GM15510 (cell line): ENCODE results near the gene TIMP3.

Experiments used
- POLR2A ChIP-seq: IDR thresholded peaks from 3 replicates; pipeline ENCODE4 v1.6.1; 2011; ENCODE audit warnings: borderline replicate concordance; ENCODE audit not compliant: insufficient read length; ENCODE audit errors: extremely low read depth

TIMP3 gene

DNA sequence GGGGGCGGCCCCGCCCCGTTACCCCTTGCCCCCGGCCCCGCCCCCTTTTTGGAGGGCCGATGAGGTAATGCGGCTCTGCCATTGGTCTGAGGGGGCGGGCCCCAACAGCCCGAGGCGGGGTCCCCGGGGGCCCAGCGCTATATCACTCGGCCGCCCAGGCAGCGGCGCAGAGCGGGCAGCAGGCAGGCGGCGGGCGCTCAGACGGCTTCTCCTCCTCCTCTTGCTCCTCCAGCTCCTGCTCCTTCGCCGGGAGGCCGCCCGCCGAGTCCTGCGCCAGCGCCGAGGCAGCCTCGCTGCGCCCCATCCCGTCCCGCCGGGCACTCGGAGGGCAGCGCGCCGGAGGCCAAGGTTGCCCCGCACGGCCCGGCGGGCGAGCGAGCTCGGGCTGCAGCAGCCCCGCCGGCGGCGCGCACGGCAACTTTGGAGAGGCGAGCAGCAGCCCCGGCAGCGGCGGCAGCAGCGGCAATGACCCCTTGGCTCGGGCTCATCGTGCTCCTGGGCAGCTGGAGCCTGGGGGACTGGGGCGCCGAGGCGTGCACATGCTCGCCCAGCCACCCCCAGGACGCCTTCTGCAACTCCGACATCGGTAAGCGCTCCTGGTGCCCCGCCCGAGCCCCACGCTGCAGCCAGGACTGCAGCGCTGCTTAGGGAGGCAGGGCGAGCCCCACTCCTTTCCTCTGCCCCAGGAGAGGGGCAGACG lies at the start of gene TIMP3:
TSS of gene TIMP3 (plus strand) at position 169 of the 700 bp plus-strand sequence. CDS start at position 466, 297 bp downstream.
- TF ChIP-seq POLR2A, result no peak

DNA sequence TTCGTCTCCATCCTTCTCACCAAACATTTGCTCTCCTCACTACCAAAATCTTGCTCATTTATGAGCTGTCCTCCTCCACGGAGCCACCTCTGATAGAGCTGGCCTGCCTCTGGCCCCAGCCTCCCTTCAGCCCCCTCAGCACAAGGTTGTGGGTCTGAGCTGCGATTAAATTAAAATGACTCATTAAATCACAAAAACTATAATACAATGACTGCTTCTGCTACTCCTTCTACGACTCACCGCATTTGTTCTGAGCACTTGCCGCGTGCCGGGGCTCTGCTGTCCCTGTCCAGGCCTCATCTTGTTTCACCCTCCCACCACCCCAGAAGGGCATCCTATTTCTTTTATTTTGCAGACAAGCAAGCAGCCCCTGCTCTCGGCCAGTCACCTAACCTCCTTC lies 49.2 kb upstream of the TIMP3 start:
- no peak for TF ChIP-seq POLR2A

DNA sequence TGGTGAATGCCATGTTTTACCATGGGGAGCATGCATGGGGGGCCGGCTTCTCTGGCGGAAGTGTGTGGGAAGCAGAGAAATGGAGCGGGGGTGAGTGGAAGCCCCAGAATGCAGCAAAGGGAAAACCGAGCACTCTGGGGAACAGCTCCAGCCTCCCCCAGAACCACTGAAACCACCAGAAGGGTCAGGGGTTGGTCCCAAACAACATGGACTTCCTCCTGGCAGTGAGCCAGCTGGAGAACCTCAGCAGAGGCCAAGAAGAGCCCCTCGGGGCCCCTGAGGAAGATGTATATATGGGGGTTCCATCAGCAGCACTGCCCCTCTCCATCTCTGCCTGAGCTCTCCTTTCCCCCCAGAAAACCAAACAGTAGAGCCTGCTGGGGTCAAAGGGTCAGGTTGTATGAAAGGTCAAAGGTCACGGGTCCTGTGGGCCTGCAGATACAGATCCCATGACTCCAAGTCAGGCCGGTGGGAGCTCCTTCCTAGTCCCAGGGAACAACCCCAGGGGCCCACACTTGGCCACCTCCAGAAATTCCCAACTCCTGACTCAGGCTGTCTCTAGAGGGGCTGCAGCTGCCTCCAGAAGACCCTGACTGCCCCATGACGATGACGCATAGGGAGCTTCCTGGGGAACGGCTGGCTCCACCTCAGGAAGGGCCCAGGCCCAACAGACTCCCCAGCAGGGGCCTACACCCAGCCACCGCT lies 48.5 kb upstream of the TIMP3 start:
- TF ChIP-seq POLR2A, result no peak

DNA sequence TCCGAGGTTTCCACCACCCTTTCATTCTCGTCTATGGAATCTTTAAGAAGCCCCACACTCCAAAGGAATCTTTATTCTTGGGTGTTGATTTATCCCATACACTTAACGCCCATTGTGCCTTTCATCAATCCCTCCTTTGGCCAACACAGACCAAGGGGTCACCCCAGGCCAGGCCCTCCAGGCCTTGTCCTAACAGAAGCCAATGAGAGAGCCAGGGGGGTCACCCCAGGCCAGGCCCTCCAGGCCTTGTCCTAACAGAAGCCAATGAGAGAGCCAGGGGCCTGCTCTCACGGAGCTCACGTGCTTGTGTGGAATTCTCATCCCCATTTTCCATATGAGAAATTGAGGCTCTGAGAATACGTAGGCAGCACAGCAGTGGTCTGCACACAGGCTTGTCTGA lies 47.9 kb upstream of the TIMP3 start:
- TF ChIP-seq POLR2A, result no peak

DNA sequence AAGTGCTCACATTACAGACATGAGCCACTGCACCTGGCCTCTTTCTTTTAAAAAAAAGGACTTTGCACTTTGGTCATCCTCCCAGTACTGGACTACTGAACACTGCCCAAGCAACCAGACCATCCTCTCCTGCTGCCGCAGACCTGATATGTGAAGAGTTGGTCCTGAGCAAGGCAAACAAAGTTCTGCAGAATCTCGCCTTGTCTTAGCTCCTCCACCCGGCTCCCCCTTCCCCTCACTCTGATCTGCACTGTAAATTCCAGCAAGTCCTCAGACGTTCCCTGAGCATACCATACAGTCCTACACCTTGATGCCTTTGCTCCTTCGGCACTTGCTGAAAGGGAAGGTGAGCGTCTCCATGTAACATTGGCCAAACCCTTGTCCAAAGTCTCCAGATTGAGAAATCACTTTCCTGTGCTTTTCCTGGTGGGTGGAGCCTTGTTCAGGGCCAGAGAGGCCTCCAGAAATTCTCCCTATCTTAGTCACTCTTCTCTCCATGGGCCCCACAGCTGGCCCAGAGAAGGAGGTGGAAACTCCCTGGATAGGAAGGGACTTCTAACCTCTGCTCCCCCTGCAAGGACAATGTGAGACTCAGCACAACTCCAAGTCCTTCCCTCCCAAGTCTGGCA lies 47.0 kb upstream of the TIMP3 start:
- TF ChIP-seq POLR2A, result no peak

DNA sequence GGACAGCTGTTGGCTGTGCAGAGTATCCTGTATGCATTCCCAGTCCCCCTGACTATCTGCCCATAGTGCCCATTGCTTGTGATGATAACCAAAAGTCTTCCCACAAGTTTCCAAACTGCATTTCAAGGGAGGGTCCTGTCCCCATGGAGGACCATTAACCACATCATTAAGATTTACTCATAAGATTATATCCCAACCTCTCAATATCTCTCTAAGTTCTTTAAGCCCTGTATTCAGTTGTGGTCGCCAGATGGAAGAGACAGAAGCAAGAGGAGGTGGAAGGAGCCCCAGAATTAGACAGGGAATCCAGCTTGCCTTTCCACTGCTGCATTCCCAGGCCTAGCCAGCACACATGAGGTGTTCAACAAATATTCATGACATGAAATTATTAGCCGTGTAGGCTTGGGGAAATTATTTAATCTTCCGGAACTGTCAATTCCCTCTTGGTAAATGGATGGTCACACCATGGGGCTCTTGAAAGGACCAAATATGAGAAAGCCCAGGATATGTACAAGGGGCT lies 42.6 kb upstream of the TIMP3 start:
- no peak for TF ChIP-seq POLR2A

DNA sequence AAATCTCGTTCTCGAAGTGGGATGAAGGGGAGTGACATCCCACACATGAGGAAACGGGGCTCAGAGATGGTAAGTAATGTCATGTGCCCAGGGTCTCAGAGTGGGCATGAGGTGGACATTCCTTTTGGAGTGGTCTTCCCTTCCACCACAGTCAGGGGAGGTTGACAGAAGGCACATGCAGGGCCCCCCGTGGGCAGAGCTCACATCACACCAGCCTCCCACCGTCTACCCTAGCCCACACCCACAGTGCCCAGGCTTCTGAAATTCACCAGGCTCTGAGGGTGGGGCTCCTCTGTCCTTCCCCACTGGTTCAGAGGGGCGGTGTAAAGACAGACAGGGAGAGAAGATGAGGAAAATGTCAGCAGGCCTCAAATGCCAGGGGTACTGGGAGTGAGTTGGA lies 41.1 kb upstream of the TIMP3 start:
- TF ChIP-seq POLR2A, result no peak

DNA sequence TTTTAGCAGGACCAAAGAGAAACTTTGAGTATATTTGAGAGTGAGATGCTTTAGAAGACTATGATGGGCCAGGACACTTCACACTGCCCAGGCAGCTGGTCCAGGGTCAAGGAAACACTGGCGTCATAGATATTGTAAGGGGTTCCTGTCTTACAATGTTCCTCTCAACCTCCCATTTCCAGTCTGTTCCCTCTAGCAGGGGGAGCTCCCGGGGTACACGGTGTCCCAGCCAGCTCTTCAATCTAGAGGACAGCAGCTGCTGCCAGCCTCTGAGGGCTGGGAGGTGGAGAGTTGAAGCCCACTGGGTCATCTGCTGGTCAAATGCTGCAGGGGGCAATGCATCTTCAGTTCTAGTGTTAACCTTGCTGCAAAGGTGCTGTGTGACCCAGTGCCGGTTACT lies 40.7 kb upstream of the TIMP3 start:
- TF ChIP-seq POLR2A, result no peak

DNA sequence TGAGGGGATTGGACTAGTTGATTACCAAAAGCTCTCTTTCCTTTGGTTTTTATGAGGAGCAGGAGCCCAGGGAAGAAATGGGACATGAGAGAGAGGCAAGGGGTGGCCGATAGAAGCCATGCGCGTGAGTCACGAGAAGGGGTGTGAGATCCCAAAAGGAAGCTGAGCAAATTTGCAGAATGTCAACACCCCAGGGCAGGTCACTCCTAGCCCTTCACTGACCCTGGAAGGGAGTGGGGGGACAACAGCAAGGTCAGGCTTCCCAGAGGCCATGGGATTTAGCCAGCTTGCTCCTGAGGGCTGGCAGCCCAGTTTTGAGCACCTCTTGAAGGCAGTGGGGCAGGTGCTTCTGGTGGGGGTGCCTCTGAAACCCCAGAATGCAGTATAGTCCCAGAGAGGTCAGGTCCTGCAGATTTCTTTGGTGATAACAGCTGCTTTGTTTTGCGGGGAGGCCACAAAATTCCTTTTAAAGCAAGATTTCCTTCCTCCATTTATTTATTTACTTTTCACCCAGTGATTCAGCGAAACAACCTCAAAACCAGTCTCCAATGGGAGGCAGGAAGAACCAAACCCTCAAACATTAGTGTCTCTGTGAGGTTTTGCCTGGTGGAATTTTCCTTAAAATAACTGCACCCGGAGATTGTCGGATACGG lies 40.1 kb upstream of the TIMP3 start:
- TF ChIP-seq POLR2A, result no peak

DNA sequence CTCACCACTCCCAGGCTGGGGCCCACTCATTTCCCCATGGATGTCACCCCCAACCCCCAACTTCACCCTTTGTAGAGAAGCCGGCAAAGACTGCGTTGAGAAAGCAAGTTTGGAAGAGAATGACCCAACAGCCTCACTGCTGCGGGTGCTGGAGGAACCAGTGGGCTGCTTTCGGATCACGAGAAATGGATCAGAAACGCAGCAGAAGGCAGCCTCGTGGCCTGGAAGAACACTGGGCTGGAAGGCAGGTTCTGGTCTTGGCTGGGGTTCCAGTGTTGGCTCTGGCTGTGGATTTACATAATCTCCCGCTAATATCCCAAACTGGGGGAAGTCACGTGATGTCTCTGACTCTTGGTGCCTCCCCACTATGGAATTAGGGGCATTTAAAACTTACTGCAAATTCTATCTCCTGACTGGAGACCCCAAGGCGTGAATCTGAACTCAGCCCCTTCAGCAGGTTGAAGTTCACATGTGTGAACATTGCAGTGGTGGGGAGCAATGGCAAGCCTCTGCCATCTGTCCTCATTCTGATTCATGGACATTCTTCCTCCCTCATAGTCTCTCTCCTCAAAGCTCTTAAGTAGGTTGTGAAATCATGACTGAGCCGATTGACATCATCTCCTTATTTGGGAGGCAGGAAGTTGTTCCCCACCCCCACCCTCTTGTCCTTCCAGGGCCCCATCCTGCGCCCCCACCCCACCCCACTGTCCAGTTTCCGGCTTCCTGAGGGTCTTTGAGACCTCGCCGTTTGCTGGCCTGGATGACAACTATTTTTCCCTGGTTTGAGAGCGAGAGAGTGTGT lies 37.0 kb upstream of the TIMP3 start:
- no peak for TF ChIP-seq POLR2A

DNA sequence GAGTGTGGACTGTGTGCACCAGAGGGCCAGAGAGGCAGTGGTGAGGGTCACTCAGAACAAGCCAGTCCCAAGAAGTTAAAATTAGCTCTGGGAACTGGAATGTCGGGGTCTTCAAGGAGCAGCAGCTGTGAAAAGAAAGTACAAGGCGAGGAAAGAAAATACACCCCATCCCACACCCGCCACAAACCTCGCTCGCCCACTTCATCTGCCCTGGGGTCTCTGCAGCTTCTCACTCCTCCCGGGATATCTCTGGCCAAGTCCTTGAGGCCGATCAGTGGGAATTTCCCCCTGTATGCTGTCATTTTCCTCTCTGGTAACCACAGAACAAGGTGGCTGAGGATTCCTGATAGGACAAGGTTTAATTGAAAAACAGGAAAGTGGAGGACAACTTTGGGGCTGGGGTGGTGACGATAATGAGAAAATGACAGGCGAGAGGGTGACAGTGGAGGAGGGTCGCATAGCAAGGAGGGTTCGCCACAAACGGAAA lies 36.3 kb upstream of the TIMP3 start:
- TF ChIP-seq POLR2A, result no peak

DNA sequence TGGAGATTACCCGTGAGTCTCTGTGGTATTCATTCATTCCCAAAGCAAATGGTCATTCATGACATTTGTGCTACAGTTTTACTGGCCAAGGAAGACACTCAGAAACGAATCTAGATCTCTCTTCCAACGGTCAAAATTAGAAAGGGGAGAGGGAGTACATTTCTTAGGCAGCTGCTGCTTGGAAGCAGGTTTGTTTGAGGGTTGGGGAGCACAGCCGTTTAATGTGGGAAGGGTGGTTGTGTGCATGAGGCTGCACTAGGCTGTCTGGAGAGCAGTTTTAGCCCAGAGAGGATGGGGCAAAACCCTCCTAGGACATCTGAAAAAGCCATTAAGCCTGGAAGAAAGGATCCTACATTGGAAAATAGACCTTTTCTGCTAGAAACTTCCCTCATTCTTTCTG lies 29.7 kb upstream of the TIMP3 start:
- no peak for TF ChIP-seq POLR2A

DNA sequence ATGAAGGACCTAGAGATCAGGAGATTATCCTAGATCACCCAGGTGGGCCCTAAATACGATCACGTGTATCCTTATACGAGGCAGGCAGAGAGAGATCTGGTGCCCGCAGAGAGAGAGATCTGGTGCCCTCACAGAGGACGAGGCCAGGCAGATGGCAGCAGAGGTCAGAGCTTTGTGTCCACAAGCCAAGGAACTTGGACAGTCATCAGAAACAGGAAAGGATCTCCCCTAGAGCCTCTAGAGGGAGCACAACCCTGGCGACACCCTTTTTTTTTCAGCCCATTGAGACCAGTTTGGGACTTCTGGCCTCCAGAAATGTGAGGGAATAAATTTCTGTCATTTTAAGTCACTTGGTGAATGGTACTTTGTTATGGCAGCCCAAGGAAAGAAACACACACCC lies 25.5 kb upstream of the TIMP3 start:
- TF ChIP-seq POLR2A, result no peak

DNA sequence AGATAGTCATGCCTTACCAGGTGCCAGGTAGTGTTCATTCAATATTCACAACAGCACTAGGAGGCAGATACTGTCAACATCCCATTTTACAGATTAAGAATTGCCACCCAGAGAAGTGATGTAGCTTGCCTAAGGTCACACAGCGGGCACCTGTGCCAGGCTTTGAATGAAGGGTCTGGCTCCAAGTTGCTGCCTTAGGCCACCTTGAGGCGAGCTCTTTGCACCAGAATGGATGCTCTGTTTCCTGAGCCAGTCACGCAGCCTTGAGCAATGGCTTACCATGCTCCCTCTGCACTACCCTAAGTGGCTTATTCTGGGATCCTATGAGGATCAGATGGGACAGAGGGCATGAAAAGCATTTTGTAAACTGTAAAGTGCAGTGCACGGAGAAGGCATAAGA lies 25.1 kb upstream of the TIMP3 start:
- TF ChIP-seq POLR2A, result no peak
